Measurements from ENCODE around the gene CASP7. TPM values are rescaled to one million over a fixed set of nuclear protein-coding genes. Genes with fewer than 3 reads are reported as not detected.

CASP7 gene
- total RNA-seq, 2 experiments from 2014 or later = 14.8 to 16.5 TPM

DNA sequence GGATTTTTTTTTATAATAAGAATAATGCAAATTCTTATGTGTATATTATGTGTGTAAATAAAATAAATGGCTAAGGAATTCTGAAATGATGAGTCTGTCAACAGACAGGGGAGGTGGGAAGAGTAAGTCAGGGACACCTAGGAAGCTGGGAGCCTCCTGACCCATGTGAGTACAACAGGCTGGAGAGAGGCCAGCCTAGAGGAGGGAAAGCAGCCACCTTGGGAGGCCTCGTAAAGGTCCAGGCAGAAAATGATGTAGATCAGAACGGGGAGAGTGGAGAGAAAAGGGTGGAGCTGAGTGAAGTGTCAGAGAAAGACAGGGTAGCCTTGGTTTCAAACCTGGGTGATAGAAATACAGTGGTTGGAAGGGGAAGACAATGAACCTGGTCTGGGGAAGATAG, 22.8 kb upstream of the CASP7 start:
- no peak overlapping the region for H3K4me2 ChIP-seq (ENCODE audit: low read length)
- H3K4me1 ChIP-seq (ENCODE audit: insufficient read depth, low read length, poor library complexity, severe bottlenecking) = no peaks in the 10 kb centered on the region
- H4K20me1 ChIP-seq (ENCODE audit: insufficient read depth, low read length) = no peaks in the 10 kb centered on the region
- no peak overlapping the region for H2AFZ ChIP-seq (ENCODE audit: low read length)
- POLR2A ChIA-PET = no interaction called here
- CTCF ChIA-PET (ENCODE audit: unreplicated experiment) = no interaction called here
- no peaks in the 10 kb centered on the region for H3K9me2 ChIP-seq (ENCODE audit: insufficient read depth, low read length)
- intact Hi-C loops (cut with micrococcal nuclease; ENCODE audit: unreplicated experiment) = no loop called here
- H3K27ac ChIP-seq (ENCODE audit: low read depth, low read length, poor library complexity, severe bottlenecking) = no peak overlapping the region
- no peak overlapping the region for H3K4me3 ChIP-seq (ENCODE audit: low read depth, low read length, poor library complexity, severe bottlenecking)
- DNase-seq (ENCODE audit: low spot score) = no peak
- BruUV-seq (replicated peaks) = no TSS peak
- no peaks in the 10 kb centered on the region for H3K36me3 ChIP-seq (ENCODE audit: insufficient read depth, low read length)
- TF ChIP-seq, protein P1, sequence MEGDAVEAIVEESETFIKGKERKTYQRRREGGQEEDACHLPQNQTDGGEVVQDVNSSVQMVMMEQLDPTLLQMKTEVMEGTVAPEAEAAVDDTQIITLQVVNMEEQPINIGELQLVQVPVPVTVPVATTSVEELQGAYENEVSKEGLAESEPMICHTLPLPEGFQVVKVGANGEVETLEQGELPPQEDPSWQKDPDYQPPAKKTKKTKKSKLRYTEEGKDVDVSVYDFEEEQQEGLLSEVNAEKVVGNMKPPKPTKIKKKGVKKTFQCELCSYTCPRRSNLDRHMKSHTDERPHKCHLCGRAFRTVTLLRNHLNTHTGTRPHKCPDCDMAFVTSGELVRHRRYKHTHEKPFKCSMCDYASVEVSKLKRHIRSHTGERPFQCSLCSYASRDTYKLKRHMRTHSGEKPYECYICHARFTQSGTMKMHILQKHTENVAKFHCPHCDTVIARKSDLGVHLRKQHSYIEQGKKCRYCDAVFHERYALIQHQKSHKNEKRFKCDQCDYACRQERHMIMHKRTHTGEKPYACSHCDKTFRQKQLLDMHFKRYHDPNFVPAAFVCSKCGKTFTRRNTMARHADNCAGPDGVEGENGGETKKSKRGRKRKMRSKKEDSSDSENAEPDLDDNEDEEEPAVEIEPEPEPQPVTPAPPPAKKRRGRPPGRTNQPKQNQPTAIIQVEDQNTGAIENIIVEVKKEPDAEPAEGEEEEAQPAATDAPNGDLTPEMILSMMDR (conservative IDR thresholded peaks at IDR 0.05; ENCODE audit: low read length) = no peak
- no peak for TF ChIP-seq EZH2phosphoT487 (IDR thresholded peaks at IDR 0.05; ENCODE audit: borderline replicate concordance, low read depth, low read length)
- no peaks in the 10 kb centered on the region for H3K9me3 ChIP-seq (ENCODE audit: low read length)
- H3K79me2 ChIP-seq (ENCODE audit: insufficient read depth, low read depth, low read length) = no peaks in the 10 kb centered on the region

DNA sequence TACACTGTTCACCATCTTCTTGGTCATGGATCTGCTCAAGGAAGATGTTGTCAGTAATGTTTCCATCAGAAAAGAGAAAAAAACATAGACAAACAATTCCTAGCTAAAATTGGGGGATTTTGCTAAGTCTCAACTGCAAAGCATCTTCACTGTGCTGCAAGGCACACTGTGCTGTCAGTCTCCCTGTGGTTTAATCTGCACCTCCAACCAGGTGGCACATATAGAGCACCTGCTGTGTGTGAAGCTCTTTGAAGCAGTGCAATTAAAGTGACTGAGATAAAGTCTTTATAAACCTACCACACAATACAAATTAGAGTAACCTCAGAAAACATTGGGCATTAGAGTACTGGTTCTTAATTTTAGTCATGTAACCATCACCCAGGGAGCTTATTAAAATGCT, 22.2 kb upstream of the CASP7 start:
- intact Hi-C loops (cut with micrococcal nuclease; ENCODE audit: unreplicated experiment) = no loop called here
- Histone ChIP-seq H3K4me1 (ENCODE audit: insufficient read depth, low read length, poor library complexity, severe bottlenecking) (no peaks in the 10 kb centered on the region), H3K4me2 (ENCODE audit: low read length) (no peak overlapping the region), H4K20me1 (ENCODE audit: insufficient read depth, low read length) (no peaks in the 10 kb centered on the region), H3K4me3 (ENCODE audit: low read depth, low read length, poor library complexity, severe bottlenecking) (no peak overlapping the region), H3K79me2 (ENCODE audit: insufficient read depth, low read depth, low read length) (no peaks in the 10 kb centered on the region), H3K27ac (ENCODE audit: low read depth, low read length, poor library complexity, severe bottlenecking) (no peak overlapping the region), H3K9me3 (ENCODE audit: low read length) (no peaks in the 10 kb centered on the region), H3K9me2 (ENCODE audit: insufficient read depth, low read length) (no peaks in the 10 kb centered on the region), H3K36me3 (ENCODE audit: insufficient read depth, low read length) (no peaks in the 10 kb centered on the region), H2AFZ (ENCODE audit: low read length) (no peak overlapping the region)
- no TSS peak for BruUV-seq (replicated peaks)
- TF ChIP-seq EZH2phosphoT487 (IDR thresholded peaks at IDR 0.05; ENCODE audit: borderline replicate concordance, low read depth, low read length) = no peak
- TF ChIP-seq, protein P1 (conservative IDR thresholded peaks at IDR 0.05; ENCODE audit: low read length) = no peak
- ChIA-PET POLR2A (no interaction called here), CTCF (ENCODE audit: unreplicated experiment) (no interaction called here)
- no peak for DNase-seq (ENCODE audit: low spot score)

DNA sequence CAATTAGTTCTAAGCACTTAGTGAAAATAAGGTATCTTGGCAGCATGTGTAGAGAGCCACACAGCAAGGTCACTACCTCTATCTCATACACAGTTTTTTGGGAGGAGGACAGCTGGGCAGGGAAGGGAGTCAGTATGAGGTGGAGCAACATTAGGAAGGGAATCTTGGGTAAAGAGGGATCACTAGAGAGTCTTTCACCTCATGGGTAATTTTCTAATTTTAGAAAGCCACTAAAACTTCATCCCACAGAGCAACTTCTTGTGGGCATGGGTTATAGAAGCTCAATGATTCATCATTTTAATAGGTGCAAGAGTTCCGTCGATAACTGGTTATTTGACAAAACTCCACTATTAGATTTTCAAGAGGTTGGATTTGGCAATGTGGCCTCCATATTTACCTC, 18.4 kb upstream of the CASP7 start:
- Histone ChIP-seq H3K9me2 (ENCODE audit: insufficient read depth, low read length) (no peaks in the 10 kb centered on the region), H4K20me1 (ENCODE audit: insufficient read depth, low read length) (no peaks in the 10 kb centered on the region), H3K4me1 (ENCODE audit: insufficient read depth, low read length, poor library complexity, severe bottlenecking) (no peaks in the 10 kb centered on the region), H2AFZ (ENCODE audit: low read length) (no peak overlapping the region), H3K9me3 (ENCODE audit: low read length) (no peaks in the 10 kb centered on the region), H3K27ac (ENCODE audit: low read depth, low read length, poor library complexity, severe bottlenecking) (no peak overlapping the region), H3K36me3 (ENCODE audit: insufficient read depth, low read length) (no peaks in the 10 kb centered on the region), H3K4me3 (ENCODE audit: low read depth, low read length, poor library complexity, severe bottlenecking) (no peak overlapping the region), H3K4me2 (ENCODE audit: low read length) (no peak overlapping the region), H3K79me2 (ENCODE audit: insufficient read depth, low read depth, low read length) (no peaks in the 10 kb centered on the region)
- no peak for DNase-seq (ENCODE audit: low spot score)
- BruUV-seq (replicated peaks) = no TSS peak
- POLR2A ChIA-PET = no interaction called here
- intact Hi-C loops (cut with micrococcal nuclease; ENCODE audit: unreplicated experiment) = no loop called here
- CTCF ChIA-PET (ENCODE audit: unreplicated experiment) = no interaction called here
- TF ChIP-seq EZH2phosphoT487 (IDR thresholded peaks at IDR 0.05; ENCODE audit: borderline replicate concordance, low read depth, low read length) = no peak
- TF ChIP-seq, protein P1 (conservative IDR thresholded peaks at IDR 0.05; ENCODE audit: low read length) = no peak
